ENCODE data around the gene EML4. TPM values are rescaled to one million over a fixed set of nuclear protein-coding genes. Genes with fewer than 3 reads are reported as not detected.

EML4 gene
- total and polyA plus RNA-seq, 10 of the 15 experiments (the other 5 are each of a cell fraction or from before 2014, with no cell fraction given) = 23.1 to 91.3 (median 77.4) TPM

- TF ChIP-seq NFYB (IDR thresholded peaks at IDR 0.05; ENCODE audit: insufficient read depth, low read depth, low read length) = no peak
- TF ChIP-seq FOXM1 (IDR thresholded peaks at IDR 0.05; ENCODE audit: low read depth, low read length) = peak; percentile 54; the same call in 1 of the 2 replicates
- TF ChIP-seq ZNF384 (IDR thresholded peaks at IDR 0.05; ENCODE audit: borderline replicate concordance, low read depth, low read length) = peak; percentile 74
- peak; percentile 47; the same call in 1 of the 3 replicates for TF ChIP-seq POU2F2 (IDR thresholded peaks at IDR 0.05; ENCODE audit: borderline replicate concordance, low read depth, low read length)
- TF ChIP-seq, protein P1, sequence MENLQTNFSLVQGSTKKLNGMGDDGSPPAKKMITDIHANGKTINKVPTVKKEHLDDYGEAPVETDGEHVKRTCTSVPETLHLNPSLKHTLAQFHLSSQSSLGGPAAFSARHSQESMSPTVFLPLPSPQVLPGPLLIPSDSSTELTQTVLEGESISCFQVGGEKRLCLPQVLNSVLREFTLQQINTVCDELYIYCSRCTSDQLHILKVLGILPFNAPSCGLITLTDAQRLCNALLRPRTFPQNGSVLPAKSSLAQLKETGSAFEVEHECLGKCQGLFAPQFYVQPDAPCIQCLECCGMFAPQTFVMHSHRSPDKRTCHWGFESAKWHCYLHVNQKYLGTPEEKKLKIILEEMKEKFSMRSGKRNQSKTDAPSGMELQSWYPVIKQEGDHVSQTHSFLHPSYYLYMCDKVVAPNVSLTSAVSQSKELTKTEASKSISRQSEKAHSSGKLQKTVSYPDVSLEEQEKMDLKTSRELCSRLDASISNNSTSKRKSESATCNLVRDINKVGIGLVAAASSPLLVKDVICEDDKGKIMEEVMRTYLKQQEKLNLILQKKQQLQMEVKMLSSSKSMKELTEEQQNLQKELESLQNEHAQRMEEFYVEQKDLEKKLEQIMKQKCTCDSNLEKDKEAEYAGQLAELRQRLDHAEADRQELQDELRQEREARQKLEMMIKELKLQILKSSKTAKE (IDR thresholded peaks at IDR 0.05; ENCODE audit: low read depth, poor library complexity, severe bottlenecking) = peak; percentile 35
- TF ChIP-seq, protein P2, sequence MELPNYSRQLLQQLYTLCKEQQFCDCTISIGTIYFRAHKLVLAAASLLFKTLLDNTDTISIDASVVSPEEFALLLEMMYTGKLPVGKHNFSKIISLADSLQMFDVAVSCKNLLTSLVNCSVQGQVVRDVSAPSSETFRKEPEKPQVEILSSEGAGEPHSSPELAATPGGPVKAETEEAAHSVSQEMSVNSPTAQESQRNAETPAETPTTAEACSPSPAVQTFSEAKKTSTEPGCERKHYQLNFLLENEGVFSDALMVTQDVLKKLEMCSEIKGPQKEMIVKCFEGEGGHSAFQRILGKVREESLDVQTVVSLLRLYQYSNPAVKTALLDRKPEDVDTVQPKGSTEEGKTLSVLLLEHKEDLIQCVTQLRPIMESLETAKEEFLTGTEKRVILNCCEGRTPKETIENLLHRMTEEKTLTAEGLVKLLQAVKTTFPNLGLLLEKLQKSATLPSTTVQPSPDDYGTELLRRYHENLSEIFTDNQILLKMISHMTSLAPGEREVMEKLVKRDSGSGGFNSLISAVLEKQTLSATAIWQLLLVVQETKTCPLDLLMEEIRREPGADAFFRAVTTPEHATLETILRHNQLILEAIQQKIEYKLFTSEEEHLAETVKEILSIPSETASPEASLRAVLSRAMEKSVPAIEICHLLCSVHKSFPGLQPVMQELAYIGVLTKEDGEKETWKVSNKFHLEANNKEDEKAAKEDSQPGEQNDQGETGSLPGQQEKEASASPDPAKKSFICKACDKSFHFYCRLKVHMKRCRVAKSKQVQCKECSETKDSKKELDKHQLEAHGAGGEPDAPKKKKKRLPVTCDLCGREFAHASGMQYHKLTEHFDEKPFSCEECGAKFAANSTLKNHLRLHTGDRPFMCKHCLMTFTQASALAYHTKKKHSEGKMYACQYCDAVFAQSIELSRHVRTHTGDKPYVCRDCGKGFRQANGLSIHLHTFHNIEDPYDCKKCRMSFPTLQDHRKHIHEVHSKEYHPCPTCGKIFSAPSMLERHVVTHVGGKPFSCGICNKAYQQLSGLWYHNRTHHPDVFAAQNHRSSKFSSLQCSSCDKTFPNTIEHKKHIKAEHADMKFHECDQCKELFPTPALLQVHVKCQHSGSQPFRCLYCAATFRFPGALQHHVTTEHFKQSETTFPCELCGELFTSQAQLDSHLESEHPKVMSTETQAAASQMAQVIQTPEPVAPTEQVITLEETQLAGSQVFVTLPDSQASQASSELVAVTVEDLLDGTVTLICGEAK (IDR thresholded peaks at IDR 0.05; ENCODE audit: borderline replicate concordance) = peak; percentile 46; the same call in 1 of the 2 replicates
- no peak for TF ChIP-seq RB1 (IDR thresholded peaks at IDR 0.05; ENCODE audit: borderline replicate concordance)
- peak; percentile 65 for TF ChIP-seq GABPA (IDR thresholded peaks at IDR 0.05; ENCODE audit: low read depth)
- no peak for TF ChIP-seq EED (IDR thresholded peaks at IDR 0.05; ENCODE audit: low read depth)
- peak in 1 of 2 experiments; percentile 88; a peak in 3 of 4 replicates for TF ChIP-seq EP300 (IDR thresholded peaks at IDR 0.05; ENCODE audit: borderline replicate concordance in 1 of 2, control insufficient read depth in 1 of 2, low read depth in 2 of 2, low read length in 2 of 2)
- no peak for TF ChIP-seq HDAC2 (IDR thresholded peaks at IDR 0.05)
- TF ChIP-seq, protein P3, sequence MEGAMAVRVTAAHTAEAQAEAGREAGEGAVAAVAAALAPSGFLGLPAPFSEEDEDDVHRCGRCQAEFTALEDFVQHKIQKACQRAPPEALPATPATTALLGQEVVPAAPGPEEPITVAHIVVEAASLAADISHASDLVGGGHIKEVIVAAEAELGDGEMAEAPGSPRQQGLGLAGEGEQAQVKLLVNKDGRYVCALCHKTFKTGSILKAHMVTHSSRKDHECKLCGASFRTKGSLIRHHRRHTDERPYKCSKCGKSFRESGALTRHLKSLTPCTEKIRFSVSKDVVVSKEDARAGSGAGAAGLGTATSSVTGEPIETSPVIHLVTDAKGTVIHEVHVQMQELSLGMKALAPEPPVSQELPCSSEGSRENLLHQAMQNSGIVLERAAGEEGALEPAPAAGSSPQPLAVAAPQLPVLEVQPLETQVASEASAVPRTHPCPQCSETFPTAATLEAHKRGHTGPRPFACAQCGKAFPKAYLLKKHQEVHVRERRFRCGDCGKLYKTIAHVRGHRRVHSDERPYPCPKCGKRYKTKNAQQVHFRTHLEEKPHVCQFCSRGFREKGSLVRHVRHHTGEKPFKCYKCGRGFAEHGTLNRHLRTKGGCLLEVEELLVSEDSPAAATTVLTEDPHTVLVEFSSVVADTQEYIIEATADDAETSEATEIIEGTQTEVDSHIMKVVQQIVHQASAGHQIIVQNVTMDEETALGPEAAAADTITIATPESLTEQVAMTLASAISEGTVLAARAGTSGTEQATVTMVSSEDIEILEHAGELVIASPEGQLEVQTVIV (IDR thresholded peaks at IDR 0.05; ENCODE audit: borderline replicate concordance, partially characterized antibody) = no peak
- 0 out of 2 replicates have a peak, but pooled peaks have one; percentile 32 for TF ChIP-seq MLLT1 (IDR thresholded peaks at IDR 0.05)
- TF ChIP-seq ZNF24 (IDR thresholded peaks at IDR 0.05) = peak; percentile 91
- no peak for TF ChIP-seq IRF3 (IDR thresholded peaks at IDR 0.05)
- no peak for TF ChIP-seq SP1 (IDR thresholded peaks at IDR 0.05; ENCODE audit: low read depth, low read length)
- peak; percentile 76; the same call in 1 of the 2 replicates for TF ChIP-seq RAD51 (IDR thresholded peaks at IDR 0.05)
Measured at GRCh38 chr2:42124011-42124785, 45.0 kb upstream of the EML4 start (continued).
